GM12872 (cell line): Measurements from ENCODE around the gene SMARCA2.

ENCODE experiments used
- CTCF ChIP-seq: IDR thresholded peaks from 3 replicates; pipeline ENCODE4 v1.5.1; 2011; ENCODE audit warnings: low read depth, mild to moderate bottlenecking, low read length, moderate library complexity; ENCODE audit not compliant: insufficient read depth

Gene SMARCA2

GRCh38 chr9:2158111-2158610 is 143.0 kb downstream of the SMARCA2 start:
- no peak for TF ChIP-seq CTCF

- TF ChIP-seq CTCF: no peak
These were observed 143.8 kb downstream of the SMARCA2 start for GRCh38 chr9:2158766-2159430.

- TF ChIP-seq CTCF: no peak
These were observed 144.6 kb downstream of the SMARCA2 start for GRCh38 chr9:2159521-2160454.

- no peak for TF ChIP-seq CTCF
These were observed 146.5 kb downstream of the SMARCA2 start for GRCh38 chr9:2161661-2162060.

GRCh38 chr9:2163231-2163885 is 148.2 kb downstream of the SMARCA2 start:
- no peak for TF ChIP-seq CTCF

GRCh38 chr9:2164268-2164667 is 149.1 kb downstream of the SMARCA2 start:
- no peak for TF ChIP-seq CTCF

GRCh38 chr9:2166203-2166602 is 151.1 kb downstream of the SMARCA2 start:
- TF ChIP-seq CTCF: no peak
